Medulla oblongata (tissue), 1 donor: Measurements from ENCODE around the gene DHRS13.
"Not testable (repeated sequence)": the region's sequence is repeated elsewhere in the genome, so short reads cannot be mapped to it uniquely, and the experiment has no call there.

Source experiments
- DNase-seq: peaks from one replicate; pipeline ENCODE4 v3.0.0-alpha.2; 2015; ENCODE audit errors: extremely low spot score

DHRS13 gene

DNA sequence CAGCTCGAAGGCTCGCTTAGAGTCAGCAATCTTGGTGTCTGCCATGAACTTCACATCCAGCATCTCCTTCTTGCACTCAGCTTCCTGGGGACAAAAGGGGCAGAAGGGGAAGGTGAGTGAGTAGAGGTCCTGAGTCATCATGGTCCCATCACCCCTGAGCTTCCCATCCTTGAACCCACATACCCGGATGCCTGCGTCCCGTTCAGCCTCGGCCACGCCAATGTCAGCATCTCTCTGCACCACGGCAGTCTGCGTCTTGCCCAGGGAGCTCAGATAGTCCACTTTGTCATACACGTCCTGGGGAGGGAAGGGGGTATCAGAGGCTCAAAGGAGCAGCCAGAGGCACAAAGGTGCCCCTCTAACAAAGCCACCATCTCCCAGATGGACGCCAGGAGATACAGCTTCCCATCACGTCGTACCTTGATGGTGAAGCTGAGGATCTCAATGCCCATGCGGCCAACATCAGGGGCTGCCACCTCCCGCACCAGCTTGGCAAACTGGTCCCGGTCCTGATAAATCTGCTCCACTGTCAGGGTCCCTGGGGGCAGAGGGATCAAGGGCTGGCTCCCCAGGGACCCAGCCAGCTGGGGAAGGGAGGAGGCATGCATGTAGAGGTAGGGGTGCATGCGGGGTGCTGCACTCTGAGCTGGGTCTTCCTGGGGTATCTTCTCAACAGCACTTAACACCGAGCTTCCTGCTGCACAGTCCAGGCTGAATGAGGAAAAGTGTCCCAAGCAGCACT, 20.6 kb downstream of the DHRS13 start:
- no peak for DNase-seq

DNA sequence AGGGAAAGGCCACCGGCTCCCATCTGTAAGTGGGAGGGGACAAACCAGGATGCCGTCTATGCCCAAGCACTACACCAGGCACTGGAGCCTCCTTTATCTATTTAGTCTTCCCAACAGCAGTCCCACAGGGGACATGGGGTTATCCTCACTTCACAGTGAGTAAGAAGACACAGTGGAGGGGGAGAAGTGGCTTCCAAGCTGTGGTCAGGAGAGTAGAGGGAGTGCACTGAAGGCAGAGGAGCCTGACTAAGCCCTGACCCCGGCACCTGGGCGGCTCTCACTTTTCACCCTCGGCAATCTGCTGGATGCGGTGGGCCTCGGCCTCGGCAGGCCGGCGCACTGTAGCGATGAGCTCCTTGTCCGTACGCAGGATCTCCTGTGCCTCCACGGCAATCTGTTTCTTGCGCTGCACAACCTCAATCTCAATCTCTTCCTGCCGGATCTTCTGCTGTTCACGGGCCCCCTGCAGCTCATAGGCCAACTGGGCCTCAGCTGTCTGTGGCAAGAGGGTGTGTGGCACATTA, 21.3 kb downstream of the DHRS13 start:
- DNase-seq, result no peak

DNA sequence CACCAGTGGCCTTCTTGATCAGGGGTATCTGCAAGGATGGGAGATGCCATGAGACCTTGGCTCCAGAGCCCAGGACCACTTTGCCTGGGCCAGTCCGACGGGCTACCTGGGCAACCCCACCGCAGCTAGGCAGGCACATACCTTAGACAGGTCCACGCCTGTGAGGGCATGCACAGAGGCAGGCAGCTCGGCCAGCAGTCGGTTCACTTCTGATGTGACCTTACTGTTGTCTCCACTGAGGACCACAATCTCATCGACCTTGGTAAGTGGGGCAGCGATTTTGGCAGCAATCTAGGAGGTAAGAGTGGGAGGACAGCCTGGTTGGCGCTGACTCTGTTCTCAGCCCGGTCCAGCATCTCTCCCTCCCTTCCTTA, 22.3 kb downstream of the DHRS13 start:
- DNase-seq, result no peak

DNA sequence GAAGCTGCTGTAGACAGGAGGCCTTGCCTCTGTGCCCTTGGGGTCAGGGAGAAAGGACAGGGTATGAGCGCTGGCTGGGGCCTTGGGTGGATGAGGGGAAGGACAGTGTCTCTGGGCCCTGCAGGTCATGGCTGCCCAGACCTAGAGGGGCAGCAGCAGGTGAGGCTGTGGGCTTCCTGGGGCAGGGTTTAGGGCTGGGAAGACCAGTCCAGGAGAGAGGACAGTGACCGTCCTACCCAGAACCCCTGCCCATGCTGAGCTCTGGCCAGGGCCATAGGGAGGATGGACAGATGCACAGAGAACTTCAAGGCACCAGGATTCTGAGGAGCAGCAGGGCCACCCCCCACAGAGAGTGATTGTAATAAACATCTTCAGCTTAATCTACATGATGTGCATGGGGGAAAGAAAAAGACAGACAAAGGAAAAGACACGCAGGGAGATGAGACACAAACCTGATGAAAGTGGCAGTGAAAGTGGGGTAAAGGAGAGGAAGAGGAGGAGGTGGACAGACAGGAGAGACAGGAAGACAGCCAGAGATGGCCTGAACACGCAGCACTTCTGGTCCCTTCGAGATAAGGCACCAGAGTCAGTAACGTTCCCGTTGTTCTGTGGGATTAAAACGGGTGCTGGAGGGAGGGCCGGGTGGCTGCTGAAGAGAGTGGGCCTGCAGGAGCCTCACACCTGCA, 22.9 kb downstream of the DHRS13 start:
- DNase-seq, result no peak

DNA sequence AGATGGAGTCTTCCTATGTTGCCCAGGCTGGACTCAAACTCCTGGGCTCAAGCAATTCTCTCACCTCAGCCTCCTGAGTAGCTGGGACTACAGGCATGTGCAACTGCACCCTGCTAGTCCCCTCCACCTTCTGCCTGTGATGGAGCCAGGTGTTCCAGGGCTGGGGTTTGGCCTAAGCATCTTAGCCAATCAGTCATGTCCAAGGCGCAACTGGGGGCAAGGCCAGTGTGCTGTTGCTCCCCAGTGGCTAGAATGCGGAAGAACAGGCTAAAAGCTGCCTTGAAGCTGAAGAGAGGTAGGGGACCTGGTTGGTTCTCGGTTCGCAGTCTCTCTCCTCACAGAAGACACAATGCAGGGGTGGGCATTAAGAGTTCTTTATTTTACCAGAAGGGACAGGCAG, 23.9 kb downstream of the DHRS13 start:
- peak; percentile 26 for DNase-seq

DNA sequence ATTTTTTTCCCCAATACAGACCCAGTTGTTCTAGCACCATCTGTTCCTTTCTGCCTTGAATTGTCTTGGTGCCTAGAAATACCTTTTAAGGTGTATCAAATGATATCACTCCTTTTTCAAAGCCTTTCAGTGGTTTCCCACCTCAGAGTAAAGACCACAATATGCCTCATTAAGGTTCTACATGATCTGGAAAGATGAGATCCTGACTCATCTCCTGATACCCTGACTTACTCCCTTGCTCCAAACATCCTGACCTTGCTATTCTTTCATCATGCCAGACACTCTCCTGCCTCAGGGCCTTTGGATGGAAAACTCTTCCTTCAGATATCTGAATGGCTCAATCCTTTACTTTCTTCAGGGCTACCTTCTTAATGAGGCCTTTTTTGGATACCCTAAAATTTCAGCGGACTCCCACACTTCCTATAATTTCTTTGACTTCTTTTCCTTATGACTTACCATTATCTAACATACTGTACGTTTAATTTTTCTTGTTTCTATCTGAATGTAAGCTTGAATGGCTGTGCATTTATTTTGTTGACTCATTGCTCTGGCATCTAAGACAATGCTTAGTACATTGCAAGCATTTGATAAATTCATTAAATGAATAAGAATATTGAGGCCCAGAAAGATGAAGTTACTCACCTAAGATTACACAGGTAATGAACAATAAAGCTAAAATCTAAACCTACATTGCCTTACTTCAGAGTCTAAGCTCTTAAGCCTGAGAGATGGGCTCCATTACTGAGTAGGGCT, 24.5 kb downstream of the DHRS13 start:
- DNase-seq, result no peak

DNA sequence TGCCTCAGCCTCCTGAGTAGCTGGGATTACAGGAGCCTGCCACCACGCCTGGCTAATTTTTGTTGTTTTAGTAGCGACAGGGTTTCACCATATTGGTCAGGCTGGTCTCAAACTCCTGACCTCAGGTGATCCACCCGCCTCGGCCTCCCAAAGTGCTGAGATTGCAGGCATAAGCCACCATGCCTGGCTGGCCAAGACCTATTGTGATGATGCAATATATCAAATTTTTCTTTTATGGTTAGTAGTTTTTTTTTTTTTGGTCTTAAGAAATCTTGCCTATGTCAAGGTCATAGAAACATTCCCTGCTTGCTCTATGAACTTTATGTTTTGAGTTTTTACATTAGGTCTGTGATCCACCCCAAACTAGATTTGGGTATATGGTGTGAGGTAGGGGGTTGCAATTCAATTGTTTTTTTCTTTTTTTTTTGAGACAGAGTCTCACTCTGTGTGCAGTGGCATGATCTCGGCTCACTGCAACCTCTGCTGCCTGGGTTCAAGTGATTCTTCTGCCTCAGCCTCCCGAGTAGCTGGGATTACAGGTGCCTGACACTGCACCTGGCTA, 25.6 kb downstream of the DHRS13 start:
- not testable (repeated sequence) for DNase-seq

DNA sequence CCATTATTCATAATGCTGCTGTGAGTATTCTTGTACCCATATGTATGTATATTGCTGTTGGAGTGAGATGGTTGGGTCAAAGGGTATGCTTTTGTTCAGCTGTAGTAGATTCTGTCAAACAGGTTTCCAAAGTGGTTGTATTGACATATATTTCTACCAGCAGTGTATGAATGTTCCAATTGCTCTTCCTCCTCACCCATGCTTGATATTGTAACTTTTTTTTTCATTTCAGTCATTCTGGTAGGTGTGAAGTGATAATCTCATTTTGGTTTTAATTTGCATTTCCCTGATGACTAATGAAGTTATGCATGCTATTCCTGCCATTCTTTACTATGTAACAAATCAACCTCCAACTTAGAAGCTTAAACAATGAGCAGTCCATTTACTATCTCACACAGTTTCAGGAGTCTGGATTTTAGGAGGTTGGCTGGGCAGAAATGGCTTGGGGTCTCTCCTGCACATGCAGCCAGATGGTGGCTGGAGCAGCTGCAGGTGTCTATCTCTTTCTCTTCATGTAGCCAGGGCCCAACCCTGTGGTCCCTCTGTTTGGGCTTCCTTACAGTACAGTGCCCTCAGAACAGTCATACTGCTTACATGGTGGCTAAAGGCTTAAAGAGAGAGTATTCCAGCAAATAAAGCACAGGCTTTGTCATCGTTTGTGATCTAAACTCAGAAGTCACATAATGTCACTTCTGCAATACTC, 26.9 kb downstream of the DHRS13 start:
- no peak for DNase-seq

DNA sequence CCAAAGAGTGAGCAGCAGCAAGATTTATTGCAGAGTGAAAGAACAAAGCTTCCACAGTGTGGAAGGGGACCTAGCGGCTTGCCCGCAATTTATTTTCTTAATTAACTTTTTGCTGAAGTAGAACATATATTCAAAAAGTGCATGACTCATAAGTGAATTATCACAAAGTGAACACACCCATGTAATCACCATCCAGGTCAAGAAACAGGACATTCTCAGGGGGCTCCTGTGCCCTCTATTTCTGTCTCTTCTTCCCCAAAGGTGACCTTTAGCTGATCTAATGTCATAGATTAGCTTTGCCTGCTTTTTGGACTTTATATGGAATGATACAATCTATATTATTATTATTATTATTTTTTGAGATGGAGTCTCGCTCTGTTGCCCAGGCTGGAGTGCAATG, 28.1 kb downstream of the DHRS13 start:
- no peak for DNase-seq

DNA sequence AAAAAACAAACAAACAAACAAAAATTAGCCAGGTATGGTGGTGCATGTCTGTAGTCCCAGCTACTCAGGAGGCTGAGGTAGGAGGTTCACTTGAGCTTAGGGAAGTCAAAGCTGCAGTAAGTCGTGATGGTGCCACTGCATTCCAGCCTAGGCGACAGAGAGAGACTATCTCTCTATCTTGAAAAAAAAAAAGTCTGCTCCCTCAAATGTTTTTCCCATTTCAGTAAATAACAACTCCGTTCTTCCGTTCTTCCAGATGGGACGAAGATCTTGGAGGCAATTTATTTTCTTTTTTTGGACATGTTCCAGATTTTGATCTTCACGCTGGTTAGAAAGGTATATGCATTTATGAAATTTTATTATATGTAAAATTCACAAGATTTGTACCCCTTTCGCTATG, 29.0 kb downstream of the DHRS13 start:
- DNase-seq, result no peak

DNA sequence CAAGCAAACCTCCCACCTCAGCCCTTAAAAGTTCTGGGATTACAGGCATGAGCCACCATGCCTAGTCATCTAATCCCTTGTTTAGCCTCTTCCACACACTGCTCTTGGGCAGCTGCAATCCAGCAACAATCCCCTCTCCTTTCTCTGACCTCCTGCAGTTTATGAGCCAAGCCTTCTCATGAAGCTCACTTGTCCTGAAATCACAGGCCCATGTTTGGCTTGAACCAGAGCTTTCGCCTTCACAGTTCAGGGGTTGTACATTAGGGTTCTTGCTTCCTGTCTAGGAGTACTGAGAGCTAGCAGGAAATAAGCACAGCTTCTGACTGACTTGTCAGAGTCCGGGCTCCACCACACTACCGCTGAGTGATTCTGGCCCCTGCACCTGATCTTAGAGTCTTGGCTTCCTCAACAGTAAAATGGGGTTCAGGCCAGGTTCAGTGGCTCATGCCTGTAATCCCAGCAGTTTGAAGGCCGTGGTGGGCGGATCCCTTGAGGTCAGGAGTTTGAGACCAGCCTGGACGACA, 31.8 kb downstream of the DHRS13 start:
- no peak for DNase-seq

DNA sequence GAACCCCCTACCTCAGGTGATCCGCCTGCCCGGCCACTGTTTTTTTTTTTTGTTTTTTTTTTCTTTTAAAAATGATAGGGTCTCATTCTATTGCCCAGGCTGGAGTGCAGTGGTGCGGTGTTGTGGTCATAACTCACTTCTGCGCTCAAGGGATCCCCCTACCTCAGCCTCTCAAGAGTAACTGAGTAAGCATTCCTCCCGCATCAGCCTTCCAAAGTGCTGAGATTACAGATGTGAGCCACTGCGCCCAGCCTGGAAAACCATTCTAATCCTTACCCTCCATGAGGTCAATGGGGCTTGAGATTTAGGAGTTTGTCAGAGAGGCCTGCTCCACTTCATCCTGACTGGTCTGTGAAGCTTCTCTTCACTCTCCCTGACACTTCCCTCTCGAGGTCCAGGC, 35.6 kb downstream of the DHRS13 start:
- DNase-seq, result no peak

DNA sequence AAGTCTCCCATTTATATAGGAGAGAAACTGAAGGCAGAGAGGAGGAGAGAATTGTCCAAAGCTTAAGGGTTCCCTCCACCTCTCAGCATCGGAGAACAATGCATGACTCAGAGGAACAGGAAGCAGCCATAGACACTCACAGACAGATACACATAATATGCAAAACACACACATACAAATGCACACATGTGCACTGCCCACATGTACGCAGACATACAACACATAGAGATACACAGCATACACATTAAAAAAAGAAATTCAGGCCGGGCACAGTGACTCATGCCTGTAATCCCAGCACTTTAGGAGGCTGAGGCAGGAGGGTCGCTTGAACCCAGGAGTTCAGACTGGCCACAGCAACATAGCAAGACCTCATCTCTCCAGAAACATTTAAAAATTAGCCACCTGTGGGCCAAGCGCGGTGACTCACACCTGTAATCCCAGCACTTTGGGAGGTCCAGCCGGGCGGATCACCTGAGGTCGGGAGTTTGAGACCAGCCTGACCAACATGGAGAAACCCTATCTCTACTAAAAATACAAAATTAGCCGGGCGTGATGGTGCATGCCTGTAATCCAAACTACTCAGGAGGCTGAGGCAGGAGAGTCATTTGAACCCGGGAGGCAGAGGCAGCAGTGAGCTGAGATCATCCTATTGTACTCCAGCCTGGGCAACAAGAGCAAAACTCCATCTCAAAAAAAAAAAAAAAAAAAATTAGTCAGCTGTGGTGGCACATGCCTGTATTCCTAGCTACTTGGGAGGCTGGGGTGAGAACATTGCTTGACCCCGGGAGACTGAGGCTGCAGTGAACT, 36.7 kb downstream of the DHRS13 start:
- no peak for DNase-seq

DNA sequence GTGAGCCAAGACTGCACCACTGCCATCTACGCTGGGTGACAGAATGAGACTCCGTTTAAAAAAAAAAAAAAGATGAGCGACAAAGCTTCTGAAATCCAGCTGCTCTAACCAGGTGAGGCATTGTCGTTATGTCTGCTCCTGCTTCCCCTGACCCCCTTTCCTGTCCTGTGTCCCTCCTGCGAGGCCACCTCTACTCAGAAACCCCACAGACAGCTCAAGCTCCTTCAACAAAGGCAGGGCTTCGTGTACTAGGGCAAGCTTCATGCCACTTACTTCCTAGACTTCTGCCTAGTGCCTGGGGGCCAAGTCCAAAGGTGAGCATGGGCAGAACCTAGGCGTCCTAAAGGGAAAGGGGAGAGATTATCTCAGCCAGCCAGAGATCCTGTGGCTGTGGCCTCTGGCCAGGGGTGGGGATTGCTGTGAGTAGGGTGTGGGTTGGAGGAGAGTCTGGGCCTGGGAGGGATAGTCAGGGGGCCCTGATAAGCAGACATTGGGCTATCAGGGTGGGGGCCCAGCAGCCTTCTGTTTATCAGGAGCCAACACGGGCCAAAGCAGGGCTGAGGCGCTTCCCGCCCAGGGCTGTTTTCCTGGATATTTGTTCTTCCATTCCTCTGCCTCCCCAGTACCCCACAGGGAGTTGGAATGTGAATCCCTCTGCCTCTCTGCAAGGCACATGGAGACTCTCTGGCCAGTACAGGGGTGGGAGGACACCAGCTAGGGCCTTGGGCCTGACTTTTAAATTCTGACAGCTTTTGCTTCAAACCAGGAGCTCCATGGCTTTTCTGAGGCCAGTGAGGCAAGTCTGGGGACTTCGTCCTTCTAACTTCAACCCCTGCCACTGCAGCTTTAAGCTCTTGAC, 37.7 kb downstream of the DHRS13 start:
- DNase-seq, result no peak

DNA sequence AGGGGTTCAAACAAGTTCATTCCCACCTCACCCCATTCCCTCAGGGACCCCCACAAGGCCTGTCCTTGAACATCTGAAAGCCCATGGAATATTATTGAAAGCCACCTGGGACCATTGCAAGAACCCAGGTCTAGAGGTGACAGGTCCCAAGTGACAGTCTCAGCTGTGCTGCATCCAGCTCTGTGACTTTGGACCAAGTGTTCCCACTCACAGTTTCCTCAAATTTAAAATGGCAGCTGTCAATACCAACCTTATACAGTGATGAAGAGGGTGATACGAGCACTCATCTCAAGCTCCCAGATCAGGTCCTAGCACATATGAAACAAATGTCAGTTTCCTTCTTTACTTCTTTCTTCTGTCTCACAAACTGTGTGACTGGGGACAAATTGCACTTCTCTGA, 38.9 kb downstream of the DHRS13 start:
- no peak for DNase-seq

DNA sequence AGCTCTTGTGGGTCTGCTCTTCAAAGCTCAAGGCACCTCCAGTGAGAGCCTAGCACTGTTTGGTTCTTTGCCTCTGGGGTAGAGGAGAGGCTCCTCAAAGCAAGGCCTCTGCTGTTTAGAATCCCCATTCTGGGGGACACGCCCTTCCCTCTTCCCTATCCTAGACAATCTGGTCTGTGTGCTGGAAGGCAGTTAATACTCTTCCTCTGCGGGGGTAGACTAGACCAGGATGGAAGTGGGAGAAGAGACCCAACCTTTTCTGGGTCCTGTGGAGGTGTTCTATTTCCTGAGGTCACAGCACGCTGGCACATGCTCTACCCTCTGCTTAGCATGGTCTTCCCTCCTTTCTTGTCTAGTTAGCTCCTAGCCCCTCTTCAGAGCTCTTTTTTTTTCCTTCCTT, 40.3 kb downstream of the DHRS13 start:
- DNase-seq, result no peak

DNA sequence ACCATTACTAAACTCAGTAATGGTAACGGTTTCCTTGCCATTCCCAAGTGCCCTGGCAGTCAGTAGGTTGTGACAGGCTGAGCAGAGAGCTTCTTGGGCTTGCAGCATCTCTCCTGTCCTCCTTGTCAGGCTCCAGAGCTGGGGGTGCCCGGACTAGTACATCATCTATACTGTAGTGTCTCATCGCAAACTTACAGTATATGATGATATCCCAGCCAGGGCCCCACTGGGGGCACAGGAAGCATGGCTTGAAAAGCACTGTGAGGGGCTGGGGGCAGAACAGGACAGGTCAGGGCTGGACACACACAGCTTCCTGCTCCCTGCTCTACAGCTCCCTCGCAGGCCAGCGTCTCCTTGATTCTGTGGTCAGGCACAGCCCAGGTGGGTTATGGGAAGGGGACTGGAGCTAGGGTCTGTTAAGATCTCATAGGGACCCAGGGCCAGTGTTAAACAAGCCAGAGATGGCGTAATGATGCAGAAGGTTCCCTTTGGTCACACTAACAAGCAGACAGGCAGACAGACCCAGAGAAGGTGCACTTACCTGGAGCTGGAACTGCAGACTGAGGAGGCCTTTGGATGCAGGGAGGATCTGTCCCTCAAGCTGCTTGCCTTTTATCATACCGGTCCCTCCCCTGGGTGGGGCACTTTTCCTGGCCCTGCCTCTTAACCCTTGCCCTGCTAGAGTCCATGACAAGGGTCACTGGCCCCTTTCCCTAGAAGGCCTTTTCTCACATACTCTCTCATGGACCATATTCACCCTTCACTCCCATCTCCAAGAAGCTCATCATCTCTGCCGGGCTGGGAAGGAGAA, 41.3 kb downstream of the DHRS13 start:
- no peak for DNase-seq

DNA sequence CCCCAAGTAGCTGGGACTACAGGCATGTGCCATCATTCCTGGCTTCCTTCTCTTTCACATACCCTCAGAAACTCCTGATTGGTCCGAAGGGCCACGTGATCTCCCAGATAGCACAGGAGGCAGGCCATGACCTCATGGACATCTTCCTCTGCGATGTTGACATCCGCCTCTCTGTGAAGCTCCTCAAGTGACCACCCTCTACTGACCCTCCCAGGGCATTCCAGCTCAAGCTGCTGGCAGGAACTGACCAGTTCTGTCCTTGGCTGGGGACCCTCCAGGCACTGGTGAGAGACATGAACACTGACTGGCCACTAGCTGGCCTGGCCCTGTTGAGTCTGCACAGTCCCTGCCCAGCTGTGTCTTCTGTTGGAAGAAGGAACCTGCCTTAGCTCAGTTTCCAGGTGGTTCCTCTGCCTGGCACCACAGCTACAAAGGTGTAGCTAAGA, 42.5 kb downstream of the DHRS13 start:
- no peak for DNase-seq
